Neuronal stem cell (in vitro differentiated cells): Measurements from ENCODE around the gene MEGF10.

Source experiments
- DNase-seq: peaks from one replicate; pipeline ENCODE4 v3.0.0-alpha.2; 2013; ENCODE audit warnings: low spot score
- H2AFZ ChIP-seq: one replicate; pipeline ENCODE4 v1.6.1; 2013; ENCODE audit warnings: mild to moderate bottlenecking, low read length, inconsistent platforms
- H2AK5ac ChIP-seq: 2 replicates; pipeline ENCODE4 v1.6.1; 2013; ENCODE audit warnings: low read depth, mild to moderate bottlenecking, inconsistent platforms, low read length, moderate library complexity, mixed read lengths
- H2BK120ac ChIP-seq: 2 replicates; pipeline ENCODE4 v1.6.1; 2013; ENCODE audit warnings: low read depth, mild to moderate bottlenecking, inconsistent platforms, low read length, moderate library complexity, mixed read lengths
- H2BK12ac ChIP-seq: one replicate; pipeline ENCODE4 v1.6.1; 2013; ENCODE audit warnings: low read length, inconsistent platforms
- H2BK15ac ChIP-seq: 2 replicates; pipeline ENCODE4 v1.6.1; 2013; ENCODE audit warnings: mild to moderate bottlenecking, low read length, inconsistent platforms, mixed read lengths
- H2BK5ac ChIP-seq: one replicate; pipeline ENCODE4 v1.6.1; 2013; ENCODE audit warnings: inconsistent platforms, mild to moderate bottlenecking, low read length, moderate library complexity
- H3K14ac ChIP-seq: one replicate; pipeline ENCODE4 v1.6.1; 2013; ENCODE audit warnings: low read length, inconsistent platforms
- H3K18ac ChIP-seq: 2 replicates; pipeline ENCODE4 v1.6.1; 2013; ENCODE audit warnings: low read length, inconsistent platforms
- H3K23ac ChIP-seq: 2 replicates; pipeline ENCODE4 v1.6.1; 2013; ENCODE audit warnings: low read depth, mild to moderate bottlenecking, mixed read lengths, low read length, inconsistent platforms; ENCODE audit not compliant: poor library complexity
- H3K27ac ChIP-seq: replicated peaks from 3 replicates; pipeline ENCODE4 v1.5.1; 2013; ENCODE audit warnings: low read length, inconsistent platforms
- H3K27me3 ChIP-seq, 3 experiments: 2 replicates each; pipeline ENCODE4 v1.6.1; 2013; ENCODE audit warnings: low read length in 3 of 3, mild to moderate bottlenecking in 2 of 3, inconsistent platforms in 1 of 3, low read depth in 1 of 3, mixed read lengths in 1 of 3, moderate library complexity in 1 of 3; ENCODE audit not compliant: control insufficient read depth in 3 of 3, insufficient read depth in 3 of 3
- H3K36me3 ChIP-seq, 2 donors: replicated peaks in 1 of 2; 2 replicates each; pipeline ENCODE4 v1.6.1; 2013; ENCODE audit warnings: low read length in 2 of 2; ENCODE audit not compliant: control insufficient read depth in 2 of 2, insufficient read depth in 2 of 2
- H3K4ac ChIP-seq: 2 replicates; pipeline ENCODE4 v1.6.1; 2013; ENCODE audit warnings: inconsistent platforms, mild to moderate bottlenecking, low read length, moderate library complexity
- H3K4me1 ChIP-seq, 2 donors: 1 replicate in 1 of 2; 2 replicates in 1 of 2; pipeline ENCODE4 v1.6.1; 2013; ENCODE audit warnings: low read length in 2 of 2, low read depth in 1 of 2; ENCODE audit not compliant: control insufficient read depth in 2 of 2, insufficient read depth in 1 of 2
- H3K4me2 ChIP-seq: one replicate; pipeline ENCODE4 v1.6.1; 2013; ENCODE audit warnings: mild to moderate bottlenecking, low read length, inconsistent platforms; ENCODE audit not compliant: insufficient read depth, poor library complexity, severe bottlenecking
- H3K4me3 ChIP-seq, 2 donors: 2 replicates each; pipeline ENCODE4 v1.5.1; 2013; ENCODE audit warnings: low read length in 2 of 2, mild to moderate bottlenecking in 2 of 2, inconsistent platforms in 1 of 2, moderate library complexity in 1 of 2
- H3K79me1 ChIP-seq: one replicate; pipeline ENCODE4 v1.6.1; 2013; ENCODE audit warnings: low read depth, mild to moderate bottlenecking, inconsistent platforms, low read length, moderate library complexity
- H3K9ac ChIP-seq: one replicate; pipeline ENCODE4 v1.6.1; 2013; ENCODE audit warnings: mild to moderate bottlenecking, low read depth, low read length, inconsistent platforms; ENCODE audit not compliant: poor library complexity
- H3K9me3 ChIP-seq, 2 donors: replicated peaks in 1 of 2; 2 replicates each; pipeline versions ENCODE3 to v1.6.1; 2013; ENCODE audit warnings: low read length in 2 of 2, mild to moderate bottlenecking in 2 of 2, inconsistent platforms in 1 of 2, low read depth in 1 of 2, mixed read lengths in 1 of 2, moderate library complexity in 1 of 2; ENCODE audit not compliant: control insufficient read depth in 2 of 2, insufficient read depth in 1 of 2
- H4K8ac ChIP-seq: one replicate; pipeline ENCODE4 v1.6.1; 2013; ENCODE audit warnings: low read depth, mild to moderate bottlenecking, inconsistent platforms, low read length, moderate library complexity
- H4K91ac ChIP-seq: one replicate; pipeline ENCODE4 v1.6.1; 2013; ENCODE audit warnings: low read length, low read depth, mild to moderate bottlenecking, inconsistent platforms; ENCODE audit not compliant: poor library complexity
- WGBS, 2 donors: extraction: QIAGEN DNeasy Blood & Tissue Kit; methylation state at CpG; one replicate each; pipeline ENCODE4 v1.1.7; 2013; ENCODE audit warnings: missing lambda C conversion rate in 2 of 2, mixed read lengths in 1 of 2; ENCODE audit not compliant: insufficient read length in 2 of 2, insufficient replicate concordance in 1 of 2; ENCODE audit errors: extremely low coverage in 2 of 2; 5-methylcytosine and 5-hydroxymethylcytosine counted together

Gene MEGF10

GRCh38 chr5:127297348-127298035 is 6.9 kb downstream of the MEGF10 start:
- H3K4me1 ChIP-seq = peaks cover 2 to 35% of the 10 kb centered on the region in 2 donors
- no peak overlapping the region for H3K27ac ChIP-seq
- H3K9me3 ChIP-seq = no peaks in the 10 kb centered on the region
- H2AFZ ChIP-seq = no peak overlapping the region
- no peak overlapping the region for H3K23ac ChIP-seq
- no CpG with 5 or more reads among the region's 4 CpGs for WGBS, 2 donors
- no peak overlapping the region for H3K9ac ChIP-seq
- no peak overlapping the region for H3K4ac ChIP-seq
- no peak overlapping the region for H2BK15ac ChIP-seq
- no peak overlapping the region for H4K8ac ChIP-seq
- H3K18ac ChIP-seq = no peak overlapping the region
- H2BK12ac ChIP-seq = no peak overlapping the region
- H2BK120ac ChIP-seq = no peak overlapping the region
- no peak overlapping the region for H3K4me2 ChIP-seq
- H2AK5ac ChIP-seq = no peak overlapping the region
- H3K27me3 ChIP-seq = peaks cover 0 to 3% (median 0%) of the 10 kb centered on the region in 3 experiments
- H3K79me1 ChIP-seq = no peaks in the 10 kb centered on the region
- no peak overlapping the region for H2BK5ac ChIP-seq
- no peak overlapping the region for H4K91ac ChIP-seq
- H3K14ac ChIP-seq = no peak overlapping the region
- no peak for DNase-seq
- H3K4me3 ChIP-seq = no peak overlapping the region
- H3K36me3 ChIP-seq = no peaks in the 10 kb centered on the region

GRCh38 chr5:127298036-127298429 is 7.4 kb downstream of the MEGF10 start:
- Histone ChIP-seq H3K79me1 (no peaks in the 10 kb centered on the region), H2BK12ac (no peak overlapping the region), H4K91ac (no peak overlapping the region), H3K36me3 (no peaks in the 10 kb centered on the region), H4K8ac (no peak overlapping the region), H2BK5ac (no peak overlapping the region), H3K23ac (no peak overlapping the region), H3K27ac (no peak overlapping the region), H3K14ac (no peak overlapping the region), H3K9ac (no peak overlapping the region), H2AFZ (no peak overlapping the region), H3K18ac (no peak overlapping the region), H3K4me3 (no peak overlapping the region), H3K9me3 (no peaks in the 10 kb centered on the region), H3K4ac (no peak overlapping the region), H2BK120ac (no peak overlapping the region), H3K4me2 (no peak overlapping the region), H3K4me1 (peaks cover 2 to 34% of the 10 kb centered on the region in 2 donors), H3K27me3 (peaks cover 0 to 3% (median 0%) of the 10 kb centered on the region in 3 experiments), H2AK5ac (no peak overlapping the region), H2BK15ac (no peak overlapping the region)
- WGBS, 2 donors = no CpG with 5 or more reads among the region's 4 CpGs
- DNase-seq = no peak

GRCh38 chr5:127298656-127299055 is 8.1 kb downstream of the MEGF10 start:
- Histone ChIP-seq H3K36me3 (no peaks in the 10 kb centered on the region), H3K27me3 (peaks cover 0 to 2% (median 0%) of the 10 kb centered on the region in 3 experiments), H3K79me1 (no peaks in the 10 kb centered on the region), H3K9me3 (no peaks in the 10 kb centered on the region), H2BK12ac (no peak overlapping the region), H2AFZ (no peak overlapping the region), H4K8ac (no peak overlapping the region), H3K18ac (no peak overlapping the region), H2BK5ac (no peak overlapping the region), H2BK15ac (no peak overlapping the region), H2BK120ac (no peak overlapping the region), H4K91ac (no peak overlapping the region), H3K4me3 (no peak overlapping the region), H3K4me2 (no peak overlapping the region), H3K14ac (no peak overlapping the region), H2AK5ac (no peak overlapping the region), H3K23ac (no peak overlapping the region), H3K4me1 (peaks cover 2 to 31% of the 10 kb centered on the region in 2 donors), H3K4ac (no peak overlapping the region), H3K27ac (no peak overlapping the region), H3K9ac (no peak overlapping the region)
- no CpG with 5 or more reads among the region's 5 CpGs for whole genome bisulfite sequencing, 2 donors
- DNase-seq = no peak

- no peak for DNase-seq
- H2BK5ac ChIP-seq = no peak overlapping the region
- no peak overlapping the region for H3K23ac ChIP-seq
- no peak overlapping the region for H2AFZ ChIP-seq
- H3K4me1 ChIP-seq = peaks cover 2 to 31% of the 10 kb centered on the region in 2 donors
- H3K4me3 ChIP-seq = no peak overlapping the region
- H3K79me1 ChIP-seq = no peaks in the 10 kb centered on the region
- no CpG with 5 or more reads among the region's 2 CpGs for WGBS, 2 donors
- H3K9ac ChIP-seq = no peak overlapping the region
- H4K8ac ChIP-seq = no peak overlapping the region
- no peaks in the 10 kb centered on the region for H3K27me3 ChIP-seq
- H3K14ac ChIP-seq = no peak overlapping the region
- H3K36me3 ChIP-seq = no peaks in the 10 kb centered on the region
- H3K18ac ChIP-seq = no peak overlapping the region
- no peak overlapping the region for H3K27ac ChIP-seq
- no peak overlapping the region for H2AK5ac ChIP-seq
- H2BK120ac ChIP-seq = no peak overlapping the region
- H4K91ac ChIP-seq = no peak overlapping the region
- H3K9me3 ChIP-seq = no peaks in the 10 kb centered on the region
- H3K4me2 ChIP-seq = no peak overlapping the region
- no peak overlapping the region for H3K4ac ChIP-seq
- no peak overlapping the region for H2BK15ac ChIP-seq
- no peak overlapping the region for H2BK12ac ChIP-seq
These were observed 9.1 kb downstream of the MEGF10 start for GRCh38 chr5:127299678-127300077.
